GM19324 (cell line): ENCODE data around the gene CNTD1.
"Not testable (repeated sequence)": the region's sequence is repeated elsewhere in the genome, so short reads cannot be mapped to it uniquely, and the experiment has no call there.

ENCODE experiments used
- ATAC-seq: cut with Tn5 transposase; IDR thresholded peaks from one replicate; pipeline ENCODE4 v1.9.1; 2021; ENCODE audit warnings: mild to moderate bottlenecking, moderate library complexity; ENCODE audit not compliant: unreplicated experiment, low FRiP score

Gene CNTD1

GRCh38 chr17:42844761-42845555, 46.3 kb downstream of the CNTD1 start:
- ATAC-seq = no peak

GRCh38 chr17:42845556-42845917, 46.9 kb downstream of the CNTD1 start:
- no peak for ATAC-seq

GRCh38 chr17:42845918-42846593, 47.4 kb downstream of the CNTD1 start:
- no peak for ATAC-seq

GRCh38 chr17:42846594-42847280, 48.1 kb downstream of the CNTD1 start:
- ATAC-seq = no peak

GRCh38 chr17:42848093-42848492, 49.4 kb downstream of the CNTD1 start:
- no peak for ATAC-seq

GRCh38 chr17:42849031-42849430, 50.4 kb downstream of the CNTD1 start:
- ATAC-seq = no peak

- no peak for ATAC-seq
These were observed 51.0 kb downstream of the CNTD1 start for GRCh38 chr17:42849451-42850181.

GRCh38 chr17:42850954-42851353, 52.3 kb downstream of the CNTD1 start, which contains the start of gene AOC3:
AOC3 (plus strand) TSS chr17:42851199; CDS start chr17:42851344, 145 bp downstream.
- ATAC-seq = no peak

GRCh38 chr17:42851371-42852240, 52.9 kb downstream of the CNTD1 start:
- not testable (repeated sequence) for ATAC-seq

GRCh38 chr17:42852351-42852750, 53.7 kb downstream of the CNTD1 start:
- ATAC-seq = no peak

- no peak for ATAC-seq
These were observed 54.3 kb downstream of the CNTD1 start for GRCh38 chr17:42853004-42853403.

GRCh38 chr17:42853597-42853967, 54.9 kb downstream of the CNTD1 start:
- no peak for ATAC-seq

GRCh38 chr17:42853968-42854790, 55.5 kb downstream of the CNTD1 start:
- ATAC-seq = no peak

- ATAC-seq = no peak
These were observed 56.5 kb downstream of the CNTD1 start for GRCh38 chr17:42855048-42855596.

- ATAC-seq = not testable (repeated sequence)
These were observed 57.4 kb downstream of the CNTD1 start for GRCh38 chr17:42856093-42856492.

GRCh38 chr17:42856516-42856915, 57.9 kb downstream of the CNTD1 start:
- ATAC-seq = not testable (repeated sequence)

GRCh38 chr17:42857389-42857788, 58.7 kb downstream of the CNTD1 start:
- ATAC-seq = no peak
